ENCODE measurements around the gene TRIM24.

DNA sequence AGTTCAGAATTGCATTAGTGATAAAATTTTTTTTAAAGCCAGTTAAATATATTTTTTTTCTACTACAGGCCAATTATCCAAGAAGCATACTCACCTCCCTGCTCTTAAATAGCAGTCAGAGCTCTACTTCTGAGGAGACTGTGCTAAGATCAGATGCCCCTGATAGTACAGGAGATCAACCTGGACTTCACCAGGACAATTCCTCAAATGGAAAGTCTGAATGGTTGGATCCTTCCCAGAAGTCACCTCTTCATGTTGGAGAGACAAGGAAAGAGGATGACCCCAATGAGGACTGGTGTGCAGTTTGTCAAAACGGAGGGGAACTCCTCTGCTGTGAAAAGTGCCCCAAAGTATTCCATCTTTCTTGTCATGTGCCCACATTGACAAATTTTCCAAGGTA is 119.1 kb downstream of the TRIM24 start:
- no peak for TF ChIP-seq SUZ12 (IDR thresholded peaks at IDR 0.05; ENCODE audit: extremely low read depth, insufficient read depth, insufficient read length)
- TF ChIP-seq YY1 (IDR thresholded peaks at IDR 0.05; ENCODE audit: insufficient read depth, insufficient read length): no peak
- no peak for TF ChIP-seq ZNF274 (IDR thresholded peaks at IDR 0.05; ENCODE audit: low read depth, low read length)

Data from NT2/D1 (cell line).